Natural killer cell (primary cell): ENCODE results near the gene RCAN2. TPM values are rescaled to one million over a fixed set of nuclear protein-coding genes. Genes with fewer than 3 reads are reported as not detected.

ENCODE experiments used
- ATAC-seq, 3 donors: fragments of 150-1000 bp in 2 of 3; fragments of 200-7000 bp in 1 of 3; cut with Tn5 transposase; 1 replicate in 1 of 3; 2 replicates in 2 of 3; pipeline ENCODE4 v1.10.0; 2021; ENCODE audit warnings: mild to moderate bottlenecking in 2 of 3, moderate library complexity in 2 of 3
- DNase-seq, 2 donors: peaks; one replicate each; pipeline versions ENCODE4 v3.0.0 to v3.0.0-alpha.2; 2013 to 2021; ENCODE audit warnings: mixed read lengths in 1 of 2
- H3K27ac ChIP-seq: one replicate; pipeline ENCODE4 v1.5.1; 2013; ENCODE audit warnings: mild to moderate bottlenecking, low read length
- H3K27me3 ChIP-seq: one replicate; pipeline ENCODE4 v1.6.1; 2013; ENCODE audit warnings: low read length; ENCODE audit not compliant: control insufficient read depth, insufficient read depth
- H3K36me3 ChIP-seq: one replicate; pipeline ENCODE4 v1.6.1; 2013; ENCODE audit warnings: low read length; ENCODE audit not compliant: control insufficient read depth, insufficient read depth
- H3K4me1 ChIP-seq: one replicate; pipeline ENCODE4 v1.6.1; 2013; ENCODE audit warnings: low read length; ENCODE audit not compliant: control insufficient read depth, insufficient read depth
- H3K4me3 ChIP-seq: one replicate; pipeline ENCODE4 v1.5.1; 2013; ENCODE audit warnings: low read length
- H3K9me3 ChIP-seq: one replicate; pipeline ENCODE4 v1.6.1; 2013; ENCODE audit warnings: low read length; ENCODE audit not compliant: control insufficient read depth, insufficient read depth
- H3K27ac Mint-ChIP-seq, 2 donors: one replicate each; pipeline ENCODE4 v1.8.0; 2022; ENCODE audit warnings: mild to moderate bottlenecking in 2 of 2, mixed read lengths in 2 of 2, moderate library complexity in 1 of 2
- H3K27me3 Mint-ChIP-seq, 2 donors: one replicate each; pipeline ENCODE4 v1.8.0; 2022; ENCODE audit warnings: low read depth in 2 of 2, mixed read lengths in 2 of 2
- H3K36me3 Mint-ChIP-seq: one replicate; pipeline ENCODE4 v1.8.0; 2022; ENCODE audit warnings: mixed read lengths
- H3K4me1 Mint-ChIP-seq, 2 donors: one replicate each; pipeline ENCODE4 v1.8.0; 2022; ENCODE audit warnings: mixed read lengths in 2 of 2
- H3K4me3 Mint-ChIP-seq: one replicate; pipeline ENCODE4 v1.8.0; 2022; ENCODE audit warnings: mild to moderate bottlenecking, moderate library complexity, mixed read lengths
- H3K9me3 Mint-ChIP-seq, 2 donors: one replicate each; pipeline ENCODE4 v1.8.0; 2022; ENCODE audit warnings: mixed read lengths in 2 of 2
- WGBS: methylation state at CpG from one replicate; pipeline ENCODE4 v1.1.7; 2013; ENCODE audit warnings: missing lambda C conversion rate; ENCODE audit not compliant: insufficient coverage; 5-methylcytosine and 5-hydroxymethylcytosine counted together
- intact Hi-C: fragments of 100-400 bp; cut with micrococcal nuclease; formaldehyde crosslinking; loops from one replicate; pipeline ENCODE4 v1.14.2; 2022
- total RNA-seq, 4 donors: library from RNA; stranded (reverse); fragments of 120-200 nt in 1 of 4; gene quantifications; one replicate each; pipeline versions ENCODE4 v1.2.3 to v1.2.4, GENCODE V29; 2013 to 2022
- TF ChIP-seq, protein P1 (sequence below): fragments of 200-600 bp; IDR thresholded peaks from one replicate; pipeline ENCODE4 v1.8.0; 2022; ENCODE audit warnings: antibody characterized with exemption

The RCAN2 gene
- total RNA-seq, 3 donors from 2014 or later (not counting 1 experiment from before 2014, with no cell fraction given): 0.43 TPM; not detected in 2

DNA sequence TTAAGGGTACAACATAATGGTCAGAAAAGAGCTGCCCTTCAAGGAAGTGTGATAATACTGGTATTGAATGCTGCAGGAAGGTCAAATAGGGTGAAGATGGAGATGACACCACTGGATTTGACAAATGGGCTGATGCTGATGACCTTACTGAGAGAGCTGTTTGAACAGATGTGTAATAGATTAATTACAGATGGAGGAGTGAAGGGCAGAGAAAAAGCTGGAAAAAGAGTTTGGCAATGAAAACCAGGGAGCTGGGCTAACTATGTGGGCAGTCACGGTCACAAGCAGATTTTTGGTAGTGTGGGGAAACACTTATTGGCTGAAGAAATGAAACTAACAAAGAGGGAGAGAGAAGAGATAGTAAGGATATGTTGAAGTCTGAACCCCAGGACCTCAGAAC is 236.9 kb downstream of the RCAN2 start:
- Histone ChIP-seq H3K4me1 (no peaks in the 10 kb centered on the region), H3K27ac (no peak overlapping the region), H3K27me3 (no peaks in the 10 kb centered on the region), H3K9me3 (no peaks in the 10 kb centered on the region), H3K4me3 (no peak overlapping the region), H3K36me3 (no peaks in the 10 kb centered on the region)
- Mint-ChIP-seq H3K36me3 (no peaks in the 10 kb centered on the region), H3K9me3 (no peaks in the 10 kb centered on the region), H3K27ac (no peak overlapping the region), H3K4me1 (no peaks in the 10 kb centered on the region), H3K27me3 (peaks cover 0 to 3% of the 10 kb centered on the region in 2 donors), H3K4me3 (no peak overlapping the region)
- intact Hi-C loops: no loop called here
- no peak for DNase-seq
- TF ChIP-seq, protein P1, sequence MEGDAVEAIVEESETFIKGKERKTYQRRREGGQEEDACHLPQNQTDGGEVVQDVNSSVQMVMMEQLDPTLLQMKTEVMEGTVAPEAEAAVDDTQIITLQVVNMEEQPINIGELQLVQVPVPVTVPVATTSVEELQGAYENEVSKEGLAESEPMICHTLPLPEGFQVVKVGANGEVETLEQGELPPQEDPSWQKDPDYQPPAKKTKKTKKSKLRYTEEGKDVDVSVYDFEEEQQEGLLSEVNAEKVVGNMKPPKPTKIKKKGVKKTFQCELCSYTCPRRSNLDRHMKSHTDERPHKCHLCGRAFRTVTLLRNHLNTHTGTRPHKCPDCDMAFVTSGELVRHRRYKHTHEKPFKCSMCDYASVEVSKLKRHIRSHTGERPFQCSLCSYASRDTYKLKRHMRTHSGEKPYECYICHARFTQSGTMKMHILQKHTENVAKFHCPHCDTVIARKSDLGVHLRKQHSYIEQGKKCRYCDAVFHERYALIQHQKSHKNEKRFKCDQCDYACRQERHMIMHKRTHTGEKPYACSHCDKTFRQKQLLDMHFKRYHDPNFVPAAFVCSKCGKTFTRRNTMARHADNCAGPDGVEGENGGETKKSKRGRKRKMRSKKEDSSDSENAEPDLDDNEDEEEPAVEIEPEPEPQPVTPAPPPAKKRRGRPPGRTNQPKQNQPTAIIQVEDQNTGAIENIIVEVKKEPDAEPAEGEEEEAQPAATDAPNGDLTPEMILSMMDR: no peak
- 93% methylated on average over 1 of the region's 1 CpG for WGBS
- no peak for ATAC-seq

DNA sequence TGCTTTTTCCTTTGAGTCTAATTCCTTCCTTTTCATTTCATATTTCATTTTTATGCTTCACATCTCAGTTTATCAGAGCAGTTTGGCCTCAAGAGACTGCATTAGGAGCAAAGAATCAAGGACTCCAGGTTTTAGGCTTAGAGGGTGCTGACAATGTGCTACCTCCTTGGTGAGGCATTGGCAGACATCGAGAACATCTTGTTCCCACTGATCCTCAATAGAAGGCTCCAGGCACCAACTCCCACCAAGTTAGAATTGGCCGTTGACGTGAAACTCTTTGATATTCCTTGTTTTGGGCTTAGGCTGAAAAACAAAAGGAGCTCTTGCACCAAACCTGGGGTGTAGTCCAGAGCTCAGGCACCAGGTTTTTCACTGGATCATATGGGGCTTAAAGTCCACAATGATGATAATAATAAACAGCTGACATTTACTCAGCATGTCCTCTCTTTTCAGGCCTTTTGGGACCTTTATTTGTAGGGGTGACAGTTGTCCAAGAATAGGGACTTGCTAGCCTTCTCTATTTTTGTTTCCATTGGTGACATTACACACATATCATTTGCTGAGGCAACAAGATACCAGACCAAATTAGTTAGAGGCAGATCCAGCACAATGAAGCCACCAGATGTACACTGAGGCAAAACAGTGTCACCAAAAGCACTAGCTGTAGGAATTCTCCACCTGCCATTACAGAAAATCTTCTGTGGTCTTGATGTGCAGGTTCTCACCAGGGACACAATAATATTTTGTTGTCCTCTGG is 239.5 kb downstream of the RCAN2 start:
- TF ChIP-seq, protein P1: no peak
- Histone ChIP-seq H3K9me3 (no peaks in the 10 kb centered on the region), H3K27me3 (no peaks in the 10 kb centered on the region), H3K4me1 (no peaks in the 10 kb centered on the region), H3K36me3 (no peaks in the 10 kb centered on the region), H3K4me3 (no peak overlapping the region), H3K27ac (no peak overlapping the region)
- no peak for DNase-seq
- WGBS: 97% methylated on average over 3 of the region's 3 CpGs
- Mint-ChIP-seq H3K27ac (no peak overlapping the region), H3K36me3 (no peaks in the 10 kb centered on the region), H3K9me3 (no peaks in the 10 kb centered on the region), H3K4me3 (no peak overlapping the region), H3K27me3 (peaks cover 0 to 3% of the 10 kb centered on the region in 2 donors), H3K4me1 (no peaks in the 10 kb centered on the region)
- intact Hi-C loops: no loop called here
- ATAC-seq: no peak

DNA sequence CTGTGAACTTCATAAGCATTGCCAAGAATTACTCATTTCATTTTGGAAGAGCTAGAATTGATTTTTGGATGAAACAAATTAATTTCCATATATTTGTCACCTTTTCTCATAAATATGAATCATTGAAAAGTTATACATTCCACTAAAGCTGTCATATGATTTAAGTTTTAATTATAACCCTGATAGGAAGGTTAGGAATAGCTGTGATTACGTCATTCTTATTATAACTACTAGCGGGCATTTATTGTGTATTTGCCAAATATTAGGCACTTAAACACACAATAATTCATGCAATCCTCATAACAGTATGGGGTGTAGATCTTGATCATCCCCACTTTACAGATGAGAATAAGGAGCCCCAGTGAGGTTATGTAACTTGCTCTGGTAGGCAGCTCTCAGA is 243.1 kb downstream of the RCAN2 start:
- Mint-ChIP-seq H3K36me3 (no peaks in the 10 kb centered on the region), H3K9me3 (no peaks in the 10 kb centered on the region), H3K4me3 (no peak overlapping the region), H3K4me1 (peaks cover 5% of the 10 kb centered on the region in 2 donors), H3K27me3 (peaks cover 0 to 3% of the 10 kb centered on the region in 2 donors), H3K27ac (no peak overlapping the region)
- Histone ChIP-seq H3K4me1 (no peaks in the 10 kb centered on the region), H3K27me3 (no peaks in the 10 kb centered on the region), H3K27ac (no peak overlapping the region), H3K4me3 (no peak overlapping the region), H3K9me3 (no peaks in the 10 kb centered on the region), H3K36me3 (no peaks in the 10 kb centered on the region)
- DNase-seq (no peak), ATAC-seq (no peak)
- intact Hi-C loops: no loop called here
- TF ChIP-seq, protein P1: no peak
- whole genome bisulfite sequencing: no CpG with 5 or more reads among the region's 2 CpGs

DNA sequence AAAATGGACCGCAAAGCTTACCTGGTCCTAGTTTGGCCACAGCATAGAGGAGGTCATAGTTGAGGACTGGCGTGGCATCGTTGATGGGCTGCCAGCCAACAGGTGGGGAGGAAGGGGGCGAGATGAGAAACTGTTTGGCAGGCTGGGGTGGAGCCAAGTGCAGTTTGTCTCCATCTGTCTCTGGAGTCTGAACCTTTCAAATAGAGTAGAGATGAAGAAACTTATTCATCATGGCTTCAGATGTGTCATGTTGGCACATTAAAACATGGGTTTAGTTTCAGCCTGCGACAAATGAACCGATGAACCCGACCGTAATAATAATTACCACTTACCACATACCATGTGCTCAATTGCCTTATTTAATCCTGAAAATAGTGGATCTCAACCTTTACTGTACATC is 244.5 kb downstream of the RCAN2 start:
- Mint-ChIP-seq H3K27ac (no peak overlapping the region), H3K4me1 (peaks cover 5% of the 10 kb centered on the region in 2 donors), H3K36me3 (no peaks in the 10 kb centered on the region), H3K27me3 (peaks cover 0 to 3% of the 10 kb centered on the region in 2 donors), H3K4me3 (no peak overlapping the region), H3K9me3 (no peaks in the 10 kb centered on the region)
- no peaks in the 10 kb centered on the region for H3K9me3 ChIP-seq
- DNase-seq (no peak), ATAC-seq (no peak)
- TF ChIP-seq, protein P1: no peak
- H3K4me1 ChIP-seq: no peaks in the 10 kb centered on the region
- H3K4me3 ChIP-seq: no peak overlapping the region
- H3K27ac ChIP-seq: no peak overlapping the region
- no peaks in the 10 kb centered on the region for H3K27me3 ChIP-seq
- WGBS: 97% methylated on average over 8 of the region's 8 CpGs
- no peaks in the 10 kb centered on the region for H3K36me3 ChIP-seq
- intact Hi-C loops: no loop called here
